Activated CD4-positive, alpha-beta T cell treated with anti-CD3 and anti-CD28 coated beads for 48 hours (primary cell): ENCODE data around the gene FOLR2.
A peak's percentile ranks its signal among the peaks of the same experiment; 100 is the strongest.
"Not testable (repeated sequence)": the region's sequence is repeated elsewhere in the genome, so short reads cannot be mapped to it uniquely, and the experiment has no call there.

Source experiments
- DNase-seq: peaks from one replicate; pipeline ENCODE4 v3.0.0-alpha.2; 2020

The FOLR2 gene

DNA sequence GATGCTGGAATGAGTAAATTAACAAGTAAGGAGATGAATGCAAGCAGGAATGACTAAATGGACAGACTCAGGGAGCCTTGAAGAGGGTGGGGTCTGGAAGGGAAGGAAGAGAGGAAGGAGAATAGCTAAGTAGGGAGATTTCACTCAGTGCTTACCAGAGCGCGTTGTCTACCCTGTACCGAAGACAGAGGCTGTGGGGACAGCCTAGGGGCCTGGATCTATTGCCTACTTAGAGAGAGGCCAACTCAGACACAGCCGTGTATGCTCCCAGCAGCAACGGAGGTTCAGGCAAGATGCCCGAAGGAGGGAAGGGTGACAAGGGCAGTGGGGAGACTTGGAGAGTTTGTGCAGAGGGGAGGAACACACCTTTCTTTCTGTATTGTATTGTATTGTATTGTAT lies at the start of gene FOLR2:
Gene FOLR2 (plus strand): TSS at position 157 of the 400 bp plus-strand sequence. CDS start 1,791 bp downstream, outside the sequence.
- no peak for DNase-seq

- not testable (repeated sequence) for DNase-seq
Observed at GRCh38 chr11:72169046-72169555, 47.5 kb upstream of the FOLR2 start.

DNA sequence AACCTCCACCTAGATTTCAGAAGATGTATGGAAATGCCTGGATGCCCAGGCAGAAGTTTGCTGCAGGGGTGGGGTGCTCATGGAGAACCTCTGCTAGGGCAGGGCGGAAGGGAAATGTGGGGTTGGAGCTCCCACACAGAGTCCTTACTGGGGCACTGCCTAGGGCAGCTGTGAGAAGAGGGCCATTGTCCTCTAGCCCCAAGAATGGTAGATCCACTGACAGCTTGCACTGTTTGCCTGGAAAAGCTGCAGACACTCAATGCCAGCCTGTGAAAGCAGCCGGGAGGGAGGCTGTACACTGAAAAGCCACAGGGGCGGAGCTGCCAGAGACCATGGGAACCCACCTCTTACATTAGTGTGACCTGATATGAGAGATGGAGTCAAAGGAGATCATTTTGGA lies 46.8 kb upstream of the FOLR2 start:
- not testable (repeated sequence) for DNase-seq

GRCh38 chr11:72172043-72172442 lies 44.6 kb upstream of the FOLR2 start:
- DNase-seq, result not testable (repeated sequence)

DNA sequence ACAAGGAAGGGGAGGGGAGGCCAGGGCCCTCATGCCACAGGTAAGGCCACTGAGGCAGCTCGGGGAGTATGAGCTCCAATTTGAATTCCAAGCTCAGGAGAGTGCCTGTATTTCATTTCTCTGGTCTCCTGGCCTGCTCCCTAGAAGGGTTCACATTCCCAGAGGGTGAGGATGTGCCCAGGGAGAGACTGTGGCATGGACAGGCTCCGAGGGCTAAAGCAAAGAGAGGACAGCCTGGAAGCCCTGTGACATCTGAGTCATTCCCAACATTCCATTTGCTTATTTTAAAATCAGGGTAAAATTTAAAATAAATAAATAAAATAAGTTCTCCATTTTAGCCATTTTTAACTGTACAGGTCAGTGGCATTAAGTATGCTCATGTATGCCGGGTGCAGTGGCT lies 43.3 kb upstream of the FOLR2 start:
- DNase-seq, result no peak

DNA sequence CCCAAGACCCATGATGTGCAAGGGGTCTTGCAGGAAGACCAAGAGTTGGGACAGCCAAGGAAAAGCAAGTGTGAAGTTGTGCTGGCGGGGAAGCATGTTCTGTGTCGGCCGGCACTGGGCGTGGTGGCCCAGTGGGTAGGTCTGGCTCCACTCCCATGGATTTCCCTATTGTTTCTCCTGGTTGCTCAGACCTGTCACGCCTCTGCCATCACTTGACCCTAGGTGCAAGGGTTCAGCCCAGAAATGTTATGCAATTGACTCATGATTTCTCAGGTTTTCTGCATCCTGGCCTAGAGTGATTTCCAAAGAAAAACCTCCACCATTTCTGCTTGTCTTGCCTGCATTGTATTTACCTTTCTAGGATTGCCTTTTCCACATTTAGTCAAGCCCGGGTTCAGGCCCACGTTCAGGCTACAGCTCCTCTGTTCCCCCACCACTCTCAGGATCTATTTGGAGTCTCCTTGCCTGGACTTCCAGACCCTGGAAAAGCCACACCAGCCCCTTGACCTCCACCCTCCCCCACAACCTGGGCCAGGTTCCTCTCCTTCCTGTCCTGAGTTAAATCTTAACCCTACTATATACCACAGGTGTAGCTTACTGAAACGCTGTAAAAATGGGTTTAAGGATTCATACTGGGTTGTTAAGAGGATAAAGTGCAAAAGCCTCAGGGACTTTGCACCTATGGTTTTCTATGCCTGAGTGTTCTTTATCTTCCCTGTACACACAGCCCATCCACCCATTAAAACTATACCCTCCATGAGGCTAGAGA lies 42.1 kb upstream of the FOLR2 start:
- no peak for DNase-seq

- DNase-seq, result no peak
Observed at GRCh38 chr11:72177656-72178055, 38.9 kb upstream of the FOLR2 start.

DNA sequence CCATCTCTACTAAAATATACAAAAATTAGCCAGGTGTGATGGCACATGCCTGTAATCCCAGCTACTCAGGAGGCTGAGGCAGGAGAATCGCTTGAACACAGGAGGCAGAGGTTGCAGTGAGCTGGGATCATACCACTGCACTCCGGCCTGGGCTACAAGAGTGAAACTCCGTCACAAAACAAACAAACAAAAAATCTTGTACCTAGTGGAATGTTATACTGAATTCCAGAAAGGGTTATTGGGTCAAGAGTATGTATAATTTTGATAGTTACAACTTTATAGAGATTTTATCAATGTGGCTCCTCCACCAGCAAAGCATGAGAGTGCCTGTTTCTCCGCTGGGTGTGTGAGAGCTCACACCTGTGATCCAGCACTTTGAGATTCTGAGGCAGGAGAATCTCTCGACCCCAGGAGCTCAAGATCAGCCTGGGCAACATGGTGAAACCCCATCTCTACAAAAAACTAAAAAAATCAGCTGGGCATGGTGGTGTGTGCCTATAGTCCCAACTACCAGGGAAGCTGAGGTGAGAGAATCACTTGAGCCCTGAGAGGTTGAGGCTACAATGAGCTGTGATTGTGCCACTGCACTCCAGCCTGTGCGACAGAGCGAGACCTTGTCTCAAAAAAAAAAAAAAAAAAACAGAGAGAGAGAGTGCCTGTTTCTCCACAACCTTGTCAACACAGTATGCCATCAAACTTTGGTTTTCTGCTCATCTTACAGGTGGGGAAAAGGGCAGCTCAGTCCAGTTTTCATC lies 37.4 kb upstream of the FOLR2 start:
- no peak for DNase-seq

DNA sequence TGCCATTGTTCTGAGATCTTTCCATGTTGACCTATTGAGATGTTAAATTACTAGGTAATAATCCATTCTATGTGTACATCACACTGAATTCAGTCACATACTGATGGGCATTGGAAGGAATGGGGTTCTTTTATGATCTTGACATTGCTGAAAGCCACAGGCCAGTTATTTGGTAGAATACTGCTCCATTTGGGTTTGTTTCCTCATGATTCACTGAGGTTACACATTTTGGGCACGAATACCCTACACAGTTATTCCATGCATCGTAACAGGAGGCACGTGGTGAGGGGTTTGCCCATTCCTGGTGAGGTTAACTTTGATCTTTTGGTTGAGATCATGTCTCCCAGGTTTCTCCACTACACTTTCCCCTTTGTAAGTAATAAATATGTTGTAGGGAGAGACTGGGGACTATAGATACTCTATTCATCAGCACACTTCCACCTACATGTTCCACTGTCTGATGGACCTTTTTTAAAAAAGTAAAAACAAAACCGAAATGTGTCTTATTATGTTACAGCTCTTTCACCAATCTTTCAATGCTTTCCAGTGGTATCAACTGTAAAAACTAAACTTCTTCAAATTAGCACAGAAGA lies 36.7 kb upstream of the FOLR2 start:
- peak; percentile 17 for DNase-seq

DNA sequence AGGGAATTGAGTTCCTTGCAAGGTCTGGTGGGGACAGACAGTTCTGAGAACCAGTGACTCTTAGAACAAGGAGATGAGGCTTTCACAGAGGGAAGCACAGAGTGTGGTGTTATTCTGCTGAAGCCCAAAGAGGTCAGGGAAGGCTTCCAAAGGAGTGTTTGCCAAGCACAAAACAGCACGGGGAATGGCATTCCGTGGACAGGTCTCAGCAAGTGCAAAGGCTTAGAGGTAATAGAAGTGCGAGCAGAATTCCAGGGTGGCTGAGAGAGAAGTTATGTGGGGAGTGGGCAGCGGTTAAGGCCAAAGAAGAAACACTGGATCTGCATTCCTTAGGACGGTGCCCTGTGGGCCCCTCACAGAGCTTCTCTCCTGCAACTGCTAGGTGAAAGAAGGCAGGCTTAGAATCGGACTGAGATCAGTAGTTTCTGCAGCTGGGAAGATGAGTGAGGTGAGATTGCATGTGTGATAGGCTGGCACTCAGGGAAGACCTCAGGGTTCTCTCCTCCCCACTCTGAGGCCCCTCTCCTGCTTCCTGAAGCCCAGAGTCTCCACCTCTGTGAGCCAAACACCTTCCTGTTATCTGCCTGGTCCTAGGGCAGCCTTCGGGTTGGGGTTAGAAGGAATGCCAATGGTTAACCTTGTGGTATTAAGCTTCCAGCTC lies 35.6 kb upstream of the FOLR2 start:
- not testable (repeated sequence) for DNase-seq

- DNase-seq, result not testable (repeated sequence)
Observed at GRCh38 chr11:72181553-72181958, 35.0 kb upstream of the FOLR2 start.

GRCh38 chr11:72188267-72188666 lies 28.3 kb upstream of the FOLR2 start:
- DNase-seq, result no peak

DNA sequence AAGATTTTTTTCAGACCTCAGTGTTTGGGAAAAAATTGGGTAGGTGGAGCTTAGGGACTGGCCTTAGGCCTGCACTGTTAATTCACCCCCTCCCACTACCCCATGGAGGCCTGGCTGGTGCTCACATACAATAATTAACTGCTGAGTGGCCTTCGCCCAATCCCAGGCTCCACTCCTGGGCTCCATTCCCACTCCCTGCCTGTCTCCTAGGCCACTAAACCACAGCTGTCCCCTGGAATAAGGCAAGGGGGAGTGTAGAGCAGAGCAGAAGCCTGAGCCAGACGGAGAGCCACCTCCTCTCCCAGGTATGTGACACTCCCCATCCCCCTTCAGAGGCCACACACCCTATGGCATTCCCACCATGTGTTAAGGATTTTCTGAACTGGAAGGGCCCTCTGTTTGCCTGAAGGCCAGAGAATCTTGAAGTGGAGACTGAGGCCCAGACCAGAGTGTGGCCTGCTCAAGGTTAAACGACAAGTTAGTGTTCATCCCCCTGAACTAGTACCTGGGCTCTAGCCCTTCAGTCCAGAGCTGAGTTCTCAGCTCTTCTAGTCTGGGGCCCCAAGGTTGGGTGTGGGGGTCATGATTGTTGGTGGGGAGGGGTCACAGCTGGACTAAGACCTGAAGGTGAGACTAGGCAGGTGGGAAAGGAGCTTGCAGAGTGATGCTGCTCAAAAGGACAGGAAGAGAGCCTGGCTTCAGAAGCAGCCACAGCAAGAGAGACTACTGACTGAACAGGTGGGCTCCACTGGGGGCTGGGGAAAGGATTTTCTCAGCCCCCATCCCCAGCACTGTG lies 26.9 kb upstream of the FOLR2 start:
- no peak for DNase-seq

DNA sequence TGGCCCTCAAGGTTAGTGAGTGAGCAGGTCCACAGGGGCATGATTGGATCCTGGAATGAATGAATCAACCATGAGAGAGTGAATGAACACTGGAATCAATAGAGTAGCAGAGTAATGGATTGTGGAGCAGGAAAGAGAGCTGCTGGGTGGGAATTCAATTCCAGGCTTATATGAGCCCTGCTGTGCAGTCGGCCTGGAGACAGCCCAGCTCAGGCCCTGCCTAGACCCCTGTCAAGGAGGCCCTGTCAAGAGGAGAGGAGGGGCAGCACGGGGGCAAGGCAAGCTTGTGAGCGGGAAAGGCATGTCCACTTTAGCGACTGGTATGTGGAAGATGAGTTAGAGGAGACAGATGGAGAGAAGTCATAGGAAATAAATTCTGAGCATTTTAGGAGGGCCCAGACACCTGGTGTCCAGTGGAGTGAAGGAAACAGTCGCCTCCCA lies 25.9 kb upstream of the FOLR2 start:
- DNase-seq, result no peak

- no peak for DNase-seq
Observed at GRCh38 chr11:72191961-72192381, 24.6 kb upstream of the FOLR2 start, which contains the start of gene FOLR1. FOLR1 (plus strand) TSS chr11:72192140; CDS start chr11:72192174, 34 bp downstream.

GRCh38 chr11:72195518-72196270 lies 20.9 kb upstream of the FOLR2 start:
- DNase-seq, result no peak

DNA sequence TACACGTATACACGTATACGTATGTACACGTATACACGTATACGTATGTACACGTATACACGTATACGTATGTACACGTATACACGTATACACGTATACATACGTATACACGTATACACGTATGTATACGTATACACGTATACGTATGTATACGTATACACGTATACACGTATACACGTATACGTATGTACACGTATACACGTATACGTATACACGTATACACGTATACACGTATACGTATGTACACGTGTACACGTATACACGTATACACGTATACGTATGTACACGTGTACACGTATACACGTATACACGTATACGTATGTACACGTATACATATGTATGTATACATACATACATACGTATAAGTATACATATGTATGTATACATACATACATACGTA lies 15.1 kb upstream of the FOLR2 start:
- DNase-seq, result not testable (repeated sequence)

- no peak for DNase-seq
Observed at GRCh38 chr11:72202571-72202970, 14.0 kb upstream of the FOLR2 start.

GRCh38 chr11:72203163-72203562 lies 13.4 kb upstream of the FOLR2 start:
- no peak for DNase-seq

DNA sequence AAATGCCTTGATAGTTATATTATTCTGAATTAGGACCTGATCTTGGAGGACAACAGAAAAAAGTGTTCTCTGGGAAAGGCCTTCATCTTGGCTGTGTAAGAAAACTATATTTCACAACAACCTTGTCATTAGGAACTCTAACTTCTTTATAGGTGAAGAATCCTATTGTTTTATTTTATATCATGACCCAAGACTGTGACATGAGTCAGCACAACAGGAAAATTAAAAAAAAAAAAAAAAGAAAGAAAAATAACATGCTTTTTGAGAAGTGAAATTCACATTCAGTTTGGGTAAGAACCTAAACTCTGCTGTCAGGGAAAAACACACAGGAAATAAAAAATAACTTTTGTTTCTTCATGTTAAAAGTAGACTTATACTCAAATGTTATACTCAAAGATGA lies 11.7 kb upstream of the FOLR2 start:
- no peak for DNase-seq

DNA sequence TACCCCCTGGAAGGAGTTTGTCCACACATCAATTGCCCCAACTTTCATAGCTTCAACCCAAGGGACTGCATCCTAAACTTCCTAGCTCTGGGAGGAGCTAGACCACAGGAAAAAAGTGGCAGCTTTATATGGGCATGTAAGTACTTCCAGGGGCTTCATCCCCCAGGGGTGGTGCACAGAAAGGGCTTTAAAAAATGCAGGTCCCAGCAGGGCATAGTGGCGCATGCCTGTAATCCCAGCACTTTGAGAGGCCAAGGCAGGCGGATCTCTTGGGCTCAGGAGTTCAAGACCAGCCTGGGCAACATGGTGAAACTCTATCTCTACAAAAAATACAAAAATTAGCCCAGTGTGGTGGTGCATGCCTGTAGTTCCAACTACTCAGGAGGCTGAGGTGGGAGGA lies 9.8 kb upstream of the FOLR2 start:
- DNase-seq, result not testable (repeated sequence)
